K562 (cell line): ENCODE results near the gene SUPT5H. TPM values are rescaled to one million over a fixed set of nuclear protein-coding genes. Genes with fewer than 3 reads are reported as not detected.

Experiments used
- ARID2 ChIP-seq: fragments of 450-650 bp; IDR thresholded peaks from 2 replicates; pipeline ENCODE4 v1.6.1; 2017; ENCODE audit warnings: antibody characterized with exemption, mild to moderate bottlenecking
- BACH1 ChIP-seq: fragments of 200-800 bp; sonication (Bioruptor generic); IDR thresholded peaks from 2 replicates; pipeline ENCODE4 v1.6.1; 2016; ENCODE audit warnings: missing genetic modification characterization, missing compliant biosample characterization
- CXXC5 ChIP-seq: fragments of 250-450 bp; sonication (Bioruptor Pico); IDR thresholded peaks from 2 replicates; pipeline ENCODE4 v1.8.0; 2022; ENCODE audit warnings: inconsistent platforms, mild to moderate bottlenecking, moderate library complexity
- ERF ChIP-seq: fragments of 450-650 bp; formaldehyde crosslinking; IDR thresholded peaks from 2 replicates; pipeline ENCODE4 v1.4.0; 2020; ENCODE audit warnings: mild to moderate bottlenecking, mixed read lengths
- GTF2A2 ChIP-seq: IDR thresholded peaks from 2 replicates; pipeline ENCODE4 v1.6.1; 2016; ENCODE audit warnings: mild to moderate bottlenecking, missing genetic modification characterization, missing compliant biosample characterization
- KDM1A ChIP-seq, 2 experiments: fragments of 450-650 bp; IDR thresholded peaks; 2 replicates each; pipeline ENCODE4 v1.6.1; 2016; ENCODE audit warnings: mild to moderate bottlenecking in 2 of 2
- MTA3 ChIP-seq: fragments of 450-650 bp; formaldehyde crosslinking; IDR thresholded peaks from 2 replicates; pipeline ENCODE4 v1.6.1; 2017; ENCODE audit warnings: mild to moderate bottlenecking, borderline replicate concordance
- NFE2 ChIP-seq: IDR thresholded peaks from 2 replicates; pipeline ENCODE4 v1.6.1; 2014; ENCODE audit warnings: antibody characterized with exemption, low read depth
- POLR2AphosphoS5 ChIP-seq: IDR thresholded peaks from 2 replicates; pipeline ENCODE4 v1.6.1; 2011; ENCODE audit warnings: mild to moderate bottlenecking, low read depth, low read length, moderate library complexity; ENCODE audit not compliant: control insufficient read depth, insufficient read depth
- SMARCE1 ChIP-seq: fragments of 450-650 bp; IDR thresholded peaks from 2 replicates; pipeline ENCODE4 v1.7.1; 2016; ENCODE audit warnings: mild to moderate bottlenecking
- TRIM25 ChIP-seq: fragments of 450-650 bp; IDR thresholded peaks from 2 replicates; pipeline ENCODE4 v1.7.0; 2016; ENCODE audit warnings: borderline replicate concordance
- ZNF436 ChIP-seq: fragments of 250-450, 450-650 bp; sonication (Bioruptor Pico); formaldehyde crosslinking; IDR thresholded peaks from 2 replicates; pipeline ENCODE4 v1.7.0; 2020; ENCODE audit warnings: mild to moderate bottlenecking
- ZNF57 ChIP-seq: fragments of 450-650 bp; formaldehyde crosslinking; IDR thresholded peaks from 2 replicates; pipeline ENCODE4 v1.4.0; 2020; ENCODE audit warnings: mild to moderate bottlenecking, moderate library complexity
- ZNF583 ChIP-seq: fragments of 250-450 bp; sonication (Bioruptor Pico); IDR thresholded peaks from 2 replicates; pipeline ENCODE4 v1.4.0; 2020
- polyA plus RNA-seq, 8 experiments: library from polyadenylated mRNA; depleted of rRNA in 4 of 8; stranded (reverse) in 5 of 8; unstranded in 3 of 8; fragments of >200 nt; fragmentation: Nextera tagmentation in 2 of 8; fragmentation: Illumina TruSeq in 1 of 8; extraction: Ambion mirVana in 2 of 8; extraction: Trizol in 1 of 8; gene quantifications; 2 replicates each; pipeline versions ENCODE4 v1.2.1 to v1.2.3, GENCODE V29; 2011 to 2014; ENCODE audit warnings: inconsistent platforms in 1 of 8, missing spikeins in 1 of 8
- total RNA-seq, 7 experiments: library from RNA; depleted of rRNA in 6 of 7; stranded (reverse); fragments of >200 nt in 6 of 7; fragmentation: Illumina TruSeq in 2 of 7; extraction: Trizol in 2 of 7; gene quantifications; 2 replicates each; pipeline versions ENCODE4 v1.2.1 to v1.2.3, GENCODE V29; 2011 to 2021; ENCODE audit warnings: low replicate concordance in 1 of 7
- TF ChIP-seq, protein P1 (sequence below): fragments of 250-450 bp; sonication (Bioruptor Pico); IDR thresholded peaks from 2 replicates; pipeline ENCODE4 v1.5.1; 2021; ENCODE audit warnings: mild to moderate bottlenecking
- TF ChIP-seq, protein P2 (sequence below), 2 experiments: fragments of 450-650 bp in 1 of 2; IDR thresholded peaks; 2 replicates each; pipeline ENCODE4 v1.6.1; 2011 to 2017; ENCODE audit warnings: low read depth in 2 of 2, antibody characterized with exemption in 1 of 2, borderline replicate concordance in 1 of 2, low read length in 1 of 2, mild to moderate bottlenecking in 1 of 2, mixed read lengths in 1 of 2; ENCODE audit not compliant: control insufficient read depth in 1 of 2
- TF ChIP-seq, protein P3 (sequence below): fragments of 250-450 bp; sonication (Bioruptor Pico); IDR thresholded peaks from 2 replicates; pipeline ENCODE4 v1.8.0; 2022; ENCODE audit warnings: moderate library complexity, mild to moderate bottlenecking, inconsistent platforms

SUPT5H gene
- total and polyA plus RNA-seq, 9 of the 15 experiments (the other 6 are each of a cell fraction or from before 2014, with no cell fraction given) = 13.3 to 85.9 (median 35.9) TPM

GRCh38 chr19:39405958-39406655, 39.3 kb upstream of the SUPT5H start (continued):
- TF ChIP-seq, protein P1, sequence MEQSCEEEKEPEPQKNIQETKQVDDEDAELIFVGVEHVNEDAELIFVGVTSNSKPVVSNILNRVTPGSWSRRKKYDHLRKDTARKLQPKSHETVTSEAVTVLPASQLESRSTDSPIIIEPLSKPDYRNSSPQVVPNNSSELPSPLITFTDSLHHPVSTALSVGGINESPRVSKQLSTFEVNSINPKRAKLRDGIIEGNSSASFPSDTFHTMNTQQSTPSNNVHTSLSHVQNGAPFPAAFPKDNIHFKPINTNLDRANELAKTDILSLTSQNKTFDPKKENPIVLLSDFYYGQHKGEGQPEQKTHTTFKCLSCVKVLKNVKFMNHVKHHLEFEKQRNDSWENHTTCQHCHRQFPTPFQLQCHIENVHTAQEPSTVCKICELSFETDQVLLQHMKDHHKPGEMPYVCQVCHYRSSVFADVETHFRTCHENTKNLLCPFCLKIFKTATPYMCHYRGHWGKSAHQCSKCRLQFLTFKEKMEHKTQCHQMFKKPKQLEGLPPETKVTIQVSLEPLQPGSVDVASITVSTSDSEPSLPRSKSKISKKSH = no peak
- TF ChIP-seq KDM1A (IDR thresholded peaks at IDR 0.05) (no peak), POLR2AphosphoS5 (no peak), TRIM25 (peak; percentile 48; the same call in 1 of the 2 replicates), BACH1 (no peak), CXXC5 (peak; percentile 26; the same call in 1 of the 2 replicates), ZNF583 (CRISPR knock-in tag) (no peak), NFE2 (no peak), ZNF57 (no peak), GTF2A2 (tag) (no peak), SMARCE1 (peak; percentile 42), ARID2 (no peak), MTA3 (no peak), ERF (CRISPR knock-in tag) (no peak), ZNF436 (no peak)
- TF ChIP-seq, protein P2, sequence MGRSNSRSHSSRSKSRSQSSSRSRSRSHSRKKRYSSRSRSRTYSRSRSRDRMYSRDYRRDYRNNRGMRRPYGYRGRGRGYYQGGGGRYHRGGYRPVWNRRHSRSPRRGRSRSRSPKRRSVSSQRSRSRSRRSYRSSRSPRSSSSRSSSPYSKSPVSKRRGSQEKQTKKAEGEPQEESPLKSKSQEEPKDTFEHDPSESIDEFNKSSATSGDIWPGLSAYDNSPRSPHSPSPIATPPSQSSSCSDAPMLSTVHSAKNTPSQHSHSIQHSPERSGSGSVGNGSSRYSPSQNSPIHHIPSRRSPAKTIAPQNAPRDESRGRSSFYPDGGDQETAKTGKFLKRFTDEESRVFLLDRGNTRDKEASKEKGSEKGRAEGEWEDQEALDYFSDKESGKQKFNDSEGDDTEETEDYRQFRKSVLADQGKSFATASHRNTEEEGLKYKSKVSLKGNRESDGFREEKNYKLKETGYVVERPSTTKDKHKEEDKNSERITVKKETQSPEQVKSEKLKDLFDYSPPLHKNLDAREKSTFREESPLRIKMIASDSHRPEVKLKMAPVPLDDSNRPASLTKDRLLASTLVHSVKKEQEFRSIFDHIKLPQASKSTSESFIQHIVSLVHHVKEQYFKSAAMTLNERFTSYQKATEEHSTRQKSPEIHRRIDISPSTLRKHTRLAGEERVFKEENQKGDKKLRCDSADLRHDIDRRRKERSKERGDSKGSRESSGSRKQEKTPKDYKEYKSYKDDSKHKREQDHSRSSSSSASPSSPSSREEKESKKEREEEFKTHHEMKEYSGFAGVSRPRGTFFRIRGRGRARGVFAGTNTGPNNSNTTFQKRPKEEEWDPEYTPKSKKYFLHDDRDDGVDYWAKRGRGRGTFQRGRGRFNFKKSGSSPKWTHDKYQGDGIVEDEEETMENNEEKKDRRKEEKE (IDR thresholded peaks at IDR 0.05; ENCODE audit: borderline replicate concordance in 1 of 2, control insufficient read depth in 1 of 2, low read depth in 2 of 2, low read length in 1 of 2) = no peak
- TF ChIP-seq, protein P3, sequence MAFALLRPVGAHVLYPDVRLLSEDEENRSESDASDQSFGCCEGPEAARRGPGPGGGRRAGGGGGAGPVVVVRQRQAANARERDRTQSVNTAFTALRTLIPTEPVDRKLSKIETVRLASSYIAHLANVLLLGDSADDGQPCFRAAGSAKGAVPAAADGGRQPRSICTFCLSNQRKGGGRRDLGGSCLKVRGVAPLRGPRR (CRISPR knock-in tag) = no peak
